ENCODE measurements around the gene GPR4.
A peak's percentile ranks its signal among the peaks of the same experiment; 100 is the strongest.
"Not testable (repeated sequence)": the region's sequence is repeated elsewhere in the genome, so short reads cannot be mapped to it uniquely, and the experiment has no call there.

The GPR4 gene

GRCh38 chr19:45601524-45602374 lies at the start of gene GPR4:
Gene GPR4 (minus strand): TSS chr19:45602212. CDS start chr19:45591866, 10,346 bp downstream.
- no peak for DNase-seq

DNA sequence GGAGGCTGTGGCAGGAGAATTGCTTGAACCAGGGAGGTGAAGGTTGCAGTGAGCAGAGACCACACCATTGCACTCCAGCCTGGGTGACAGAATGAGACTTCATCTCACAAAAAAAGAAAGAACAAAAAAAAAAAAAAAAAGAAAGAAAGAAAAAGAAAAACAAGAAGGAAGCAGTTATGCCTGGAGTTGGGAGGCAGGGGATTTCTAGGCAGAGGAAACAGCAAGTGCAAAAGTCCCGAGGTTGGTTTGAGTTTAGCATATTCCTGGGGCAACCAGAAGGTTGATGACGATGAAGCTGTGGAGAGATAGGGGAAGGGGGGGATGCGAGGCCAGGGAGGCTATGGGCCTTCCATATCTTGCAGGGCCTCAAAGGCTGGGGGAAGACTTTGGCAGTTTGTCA lies 48.7 kb upstream of the GPR4 start:
- no peak for DNase-seq

DNA sequence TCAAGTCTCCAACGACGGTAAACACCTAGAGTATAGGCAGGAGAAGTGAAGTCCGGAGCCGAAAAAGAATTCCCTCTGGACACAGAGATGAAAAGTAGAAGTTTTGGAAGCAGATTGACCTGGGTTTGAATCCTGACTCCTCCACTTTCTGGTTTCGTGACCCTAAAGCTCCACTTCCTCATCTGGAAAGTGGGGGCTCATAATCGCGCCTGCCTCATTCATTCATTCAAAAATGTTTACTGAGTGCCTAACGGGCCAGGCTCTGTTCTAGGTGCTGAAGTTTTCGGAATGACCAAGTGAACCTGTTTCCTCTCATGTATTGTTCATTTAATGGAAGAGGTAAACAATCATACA lies 44.3 kb upstream of the GPR4 start:
- DNase-seq = no peak

GRCh38 chr19:45645631-45646344 lies 43.8 kb upstream of the GPR4 start:
- DNase-seq = peak; percentile 42 to 66 (median 54)

GRCh38 chr19:45645068-45645630 lies 43.1 kb upstream of the GPR4 start:
- no peak for DNase-seq

- no peak for DNase-seq
These were observed 42.1 kb upstream of the GPR4 start for GRCh38 chr19:45643927-45644771.

- DNase-seq = peak; percentile 75 to 97 (median 86)
These were observed 41.3 kb upstream of the GPR4 start for GRCh38 chr19:45643024-45643926.

DNA sequence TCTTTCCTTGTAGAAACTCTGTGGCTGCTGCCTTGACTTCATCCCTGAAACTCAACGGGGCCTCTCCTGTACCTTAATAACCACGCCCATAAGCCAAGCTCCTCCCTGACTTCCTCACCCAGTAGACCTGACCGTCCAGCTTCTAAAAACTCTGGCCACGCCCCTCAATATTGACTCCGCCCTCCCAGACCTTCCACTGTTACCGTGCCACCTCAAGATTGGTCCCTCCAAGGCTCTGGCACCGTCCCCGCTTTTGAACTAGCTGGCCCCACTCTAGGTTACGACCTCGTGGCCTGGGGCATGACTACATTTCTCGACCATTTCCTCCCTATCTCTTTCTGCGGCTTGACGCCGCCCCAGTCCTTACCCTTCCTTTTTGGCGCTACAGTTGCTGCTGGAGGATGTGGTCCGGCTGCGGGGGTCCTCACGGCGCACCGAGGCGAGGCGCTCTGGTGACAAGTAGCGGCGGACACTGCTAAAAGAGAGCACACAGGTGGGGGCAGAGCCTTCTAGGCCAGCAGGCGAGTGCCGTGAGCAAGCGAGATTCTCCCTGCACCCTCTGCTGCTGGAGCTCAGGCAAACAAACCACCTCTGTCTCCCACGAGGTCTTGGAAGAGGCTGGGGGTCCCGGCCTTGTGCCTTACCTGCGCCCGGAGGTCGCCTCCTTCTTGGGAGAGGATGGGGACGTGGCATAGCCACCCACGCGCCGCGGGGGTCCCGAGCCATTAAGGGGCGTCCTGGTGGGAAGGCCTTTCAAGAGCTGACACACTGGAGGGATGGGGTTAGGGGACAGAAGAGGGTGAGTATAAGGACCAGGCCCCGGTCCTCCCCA lies 39.5 kb upstream of the GPR4 start:
- DNase-seq = peak; percentile 16 to 74 (median 52)

DNA sequence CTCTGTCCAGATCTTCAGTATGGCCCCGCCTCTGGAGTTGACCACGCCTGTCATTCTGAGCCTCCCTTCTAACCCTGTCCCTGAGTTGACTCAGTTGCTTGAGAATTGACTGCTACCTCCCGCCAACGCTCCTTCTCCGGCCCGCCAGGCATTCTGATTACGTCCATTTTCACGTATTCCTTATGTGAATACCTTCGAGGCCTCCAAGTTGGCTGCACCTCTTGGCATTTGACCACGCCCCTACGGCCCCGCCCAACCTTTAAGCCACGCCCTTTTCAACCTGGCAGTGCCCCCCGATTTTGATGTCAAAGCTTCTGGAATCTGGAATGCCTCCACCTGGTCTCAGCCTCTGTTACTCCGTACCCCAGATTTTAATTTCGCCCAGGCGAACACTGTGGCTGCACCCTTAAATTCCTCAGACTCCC lies 38.8 kb upstream of the GPR4 start:
- peak in 2 of 4 experiments; percentile 12 to 44 for DNase-seq

DNA sequence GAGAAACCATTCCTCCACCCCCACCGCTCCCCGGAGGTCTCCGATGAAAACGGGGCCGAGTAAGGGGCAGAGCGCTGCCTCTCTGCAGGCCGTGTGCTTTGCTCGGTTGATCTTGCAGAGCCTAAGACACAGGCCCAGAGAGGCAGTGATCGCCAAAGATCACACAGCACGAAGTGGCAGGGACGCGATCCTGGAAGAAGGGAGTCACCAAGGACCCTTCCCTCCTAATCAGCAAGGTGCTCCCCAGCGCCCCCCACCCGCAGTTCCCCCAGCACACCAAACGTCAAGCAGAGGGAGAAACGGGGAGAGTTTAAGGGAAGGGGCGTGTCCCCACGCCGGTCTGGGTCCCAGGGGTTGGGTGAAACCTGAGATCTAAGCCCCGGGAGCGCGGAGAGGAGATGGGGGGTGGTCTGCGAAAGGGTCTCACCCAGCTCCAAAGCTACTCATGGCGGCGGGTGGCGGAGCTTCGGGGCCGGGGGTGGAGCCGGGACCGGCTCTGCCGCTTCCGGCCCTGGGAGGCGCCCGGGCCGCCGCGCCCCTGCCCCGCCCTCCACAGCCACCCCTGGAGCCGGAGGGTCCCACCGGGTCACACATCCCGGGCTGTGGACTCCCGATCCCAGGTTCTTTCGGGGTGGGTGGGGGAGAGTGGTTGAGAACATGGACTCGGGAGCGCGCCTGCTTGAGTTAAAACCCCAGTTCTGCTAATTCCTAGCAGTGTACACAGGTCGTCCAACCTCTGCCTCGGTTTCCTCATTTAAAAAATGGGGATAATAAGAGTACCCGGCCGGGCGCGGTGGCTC lies 37.1 kb upstream of the GPR4 start, which contains the start of gene EML2:
Gene EML2, minus strand, starts transcription at position 468 of the 800 bp plus-strand sequence. Its CDS starts 21 bp downstream, at position 447.
- peak; percentile 30 to 49 (median 32) for DNase-seq

GRCh38 chr19:45637890-45638667 lies 36.1 kb upstream of the GPR4 start:
- no peak for DNase-seq

- DNase-seq = no peak
These were observed 34.9 kb upstream of the GPR4 start for GRCh38 chr19:45636902-45637301.

DNA sequence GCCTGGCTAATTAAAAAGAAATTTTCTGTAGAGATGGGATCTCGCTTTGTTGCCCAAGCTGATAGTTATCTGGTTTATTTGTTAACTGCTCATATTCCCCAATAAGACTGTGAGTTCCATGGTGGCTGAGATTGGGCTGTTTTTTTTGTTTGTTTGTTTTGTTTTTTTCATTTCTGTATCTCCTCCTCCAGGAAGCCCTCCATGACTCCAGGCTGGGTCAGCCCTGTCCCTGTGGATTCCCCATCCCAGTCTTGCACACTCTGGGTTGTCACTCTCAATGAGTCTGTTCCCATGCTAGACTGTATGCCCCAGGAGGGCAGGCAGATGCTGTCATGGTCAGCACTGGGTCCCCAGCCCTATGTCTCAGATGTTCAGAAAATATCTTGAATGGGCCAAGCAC lies 34.3 kb upstream of the GPR4 start:
- DNase-seq = no peak

DNA sequence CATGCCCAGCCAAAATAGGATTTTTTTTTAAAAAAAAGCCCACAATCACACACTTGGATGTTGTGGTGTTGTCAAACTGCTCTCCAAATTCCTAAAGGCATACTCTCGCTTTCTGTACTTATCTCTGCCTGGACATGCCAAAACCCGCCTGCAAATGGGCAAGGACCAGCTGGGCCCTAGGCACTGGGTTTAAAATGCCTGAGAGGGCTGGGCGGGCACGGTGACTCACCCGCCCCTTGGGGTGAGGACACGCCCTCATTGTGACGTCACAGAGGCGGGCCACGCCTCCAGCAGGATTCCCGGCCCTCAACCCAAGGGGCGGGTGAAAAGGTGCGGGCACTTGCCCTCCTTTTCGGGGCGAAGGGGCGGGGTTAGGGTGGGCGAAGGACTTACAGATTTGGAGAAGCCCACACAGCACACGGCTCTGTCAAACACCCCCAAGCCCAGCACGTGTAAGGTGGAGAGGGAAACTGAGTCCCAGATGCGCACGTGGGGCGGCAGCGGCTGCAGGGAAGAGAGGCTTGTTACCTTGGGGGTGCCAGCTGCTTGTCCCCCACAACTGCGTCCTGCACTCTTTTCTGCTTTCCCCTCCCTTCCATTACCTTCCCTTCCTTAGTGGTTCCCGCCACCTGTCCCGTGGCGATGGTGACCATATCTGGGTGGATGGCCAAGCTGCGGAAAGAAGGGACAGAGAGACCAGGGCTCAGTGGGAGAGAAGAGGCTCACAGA lies 30.6 kb upstream of the GPR4 start:
- peak in 2 of 4 experiments; percentile 11 to 24 for DNase-seq

DNA sequence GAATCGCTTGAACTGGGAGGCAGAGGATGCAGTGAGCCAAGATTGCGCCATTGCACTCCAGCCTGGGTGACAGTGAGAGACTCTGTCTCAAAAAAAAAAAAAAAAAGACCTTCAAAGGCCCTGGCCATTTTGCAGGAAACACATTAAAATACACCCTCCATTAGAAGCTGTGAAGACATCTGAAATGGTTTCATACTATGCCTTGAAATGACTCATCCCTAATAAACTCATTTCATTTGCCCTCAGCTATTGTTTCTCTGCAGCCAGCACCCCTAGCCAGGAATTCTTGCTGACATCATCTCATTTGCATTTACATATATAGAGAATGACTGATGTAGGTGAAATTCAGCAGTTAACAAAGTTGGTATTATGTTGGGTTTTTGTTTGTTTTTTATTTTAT lies 28.5 kb upstream of the GPR4 start:
- DNase-seq = no peak

DNA sequence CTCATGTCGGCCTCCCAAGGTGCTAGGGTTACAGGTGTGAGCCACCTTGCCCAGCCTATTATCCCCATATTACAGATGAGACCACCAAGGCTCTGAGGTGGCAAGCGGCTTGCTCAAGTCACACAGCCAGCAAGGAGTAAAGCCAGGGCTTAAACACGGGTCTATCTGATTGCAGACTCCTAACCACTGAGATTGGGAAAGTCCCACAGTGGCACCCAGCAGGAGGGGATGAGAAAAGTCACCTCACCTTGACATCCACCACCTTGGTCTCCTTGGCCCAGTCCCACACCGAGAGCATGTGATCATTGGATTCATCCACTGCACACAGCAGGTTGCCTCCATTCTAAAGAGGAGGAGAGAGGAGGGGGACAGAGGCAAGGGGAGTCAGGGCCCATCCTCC lies 27.7 kb upstream of the GPR4 start:
- no peak for DNase-seq

GRCh38 chr19:45628219-45628618 lies 26.2 kb upstream of the GPR4 start:
- not testable (repeated sequence) for DNase-seq

DNA sequence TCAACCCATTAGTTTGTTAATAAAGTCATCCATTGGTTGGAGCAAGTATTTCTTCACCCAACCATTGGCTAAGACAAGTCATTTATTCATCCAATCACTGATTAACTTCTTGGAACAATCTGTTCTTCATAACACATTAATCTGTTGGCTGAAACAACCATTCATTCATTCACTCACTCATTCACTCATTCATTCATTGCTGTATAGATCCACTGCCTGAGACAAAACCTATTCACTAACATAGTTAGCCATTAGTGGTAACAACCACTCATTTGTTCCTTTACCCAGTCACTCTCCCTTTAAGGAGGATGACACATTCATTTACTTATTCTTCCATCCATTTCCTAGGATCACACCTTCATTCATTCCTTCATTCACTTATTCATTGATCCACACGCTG lies 22.0 kb upstream of the GPR4 start:
- no peak for DNase-seq

Measured in activated CD4-positive, CD25-positive, alpha-beta regulatory T cell (primary cell).